Adrenal gland (tissue), 5 donors: ENCODE measurements around the gene RAB4A.

Source experiments
- POLR2A ChIP-seq, 2 donors: fragments of 450-650 bp; IDR thresholded peaks; one replicate each; pipeline ENCODE4 v1.6.1; 2017; ENCODE audit warnings: antibody characterized with exemption in 2 of 2, mild to moderate bottlenecking in 2 of 2, moderate library complexity in 1 of 2
- TF ChIP-seq, protein P1 (sequence below), 6 experiments: fragments of 450-650 bp in 4 of 6; fragments of 200-600 bp in 2 of 6; sonication (generic) in 1 of 6; IDR thresholded peaks; 1 replicate in 5 of 6; 2 replicates in 1 of 6; pipeline versions ENCODE4 v1.5.1 to v1.8.0; 2016 to 2021; ENCODE audit warnings: antibody characterized with exemption in 6 of 6, mild to moderate bottlenecking in 2 of 6, moderate library complexity in 1 of 6
- donor health status: DM: no; HTN: no; CAD: no.

DNA sequence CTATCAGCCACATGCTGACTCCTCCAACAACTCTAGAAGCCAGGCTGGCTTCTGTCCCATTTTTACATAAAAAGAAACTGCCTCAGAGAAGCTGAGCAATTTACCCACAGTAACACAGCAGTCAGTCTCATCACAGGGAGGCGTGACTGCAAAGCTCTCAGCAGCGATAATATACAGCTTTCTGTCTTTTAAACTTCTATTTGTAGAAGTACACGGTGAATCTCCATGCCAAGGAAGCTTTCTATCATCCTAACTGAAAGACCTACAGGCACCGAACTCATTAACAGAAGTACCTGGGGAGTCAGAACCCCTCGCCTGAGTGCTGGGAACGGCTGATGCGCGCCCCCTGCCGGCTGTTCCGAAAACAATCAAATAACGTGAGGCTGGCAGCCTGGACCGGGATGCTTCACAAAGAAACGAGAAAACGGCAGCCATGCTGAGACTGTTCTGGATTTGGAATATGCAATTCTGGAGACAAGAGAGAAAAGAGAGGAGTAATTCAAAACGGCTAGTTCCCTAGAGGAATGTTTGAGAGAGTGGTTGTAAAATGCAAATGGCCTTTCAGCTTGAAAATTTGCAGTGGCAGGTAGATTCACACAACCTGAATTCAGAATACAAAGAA, 43.5 kb upstream of the RAB4A start:
- TF ChIP-seq, protein P1, sequence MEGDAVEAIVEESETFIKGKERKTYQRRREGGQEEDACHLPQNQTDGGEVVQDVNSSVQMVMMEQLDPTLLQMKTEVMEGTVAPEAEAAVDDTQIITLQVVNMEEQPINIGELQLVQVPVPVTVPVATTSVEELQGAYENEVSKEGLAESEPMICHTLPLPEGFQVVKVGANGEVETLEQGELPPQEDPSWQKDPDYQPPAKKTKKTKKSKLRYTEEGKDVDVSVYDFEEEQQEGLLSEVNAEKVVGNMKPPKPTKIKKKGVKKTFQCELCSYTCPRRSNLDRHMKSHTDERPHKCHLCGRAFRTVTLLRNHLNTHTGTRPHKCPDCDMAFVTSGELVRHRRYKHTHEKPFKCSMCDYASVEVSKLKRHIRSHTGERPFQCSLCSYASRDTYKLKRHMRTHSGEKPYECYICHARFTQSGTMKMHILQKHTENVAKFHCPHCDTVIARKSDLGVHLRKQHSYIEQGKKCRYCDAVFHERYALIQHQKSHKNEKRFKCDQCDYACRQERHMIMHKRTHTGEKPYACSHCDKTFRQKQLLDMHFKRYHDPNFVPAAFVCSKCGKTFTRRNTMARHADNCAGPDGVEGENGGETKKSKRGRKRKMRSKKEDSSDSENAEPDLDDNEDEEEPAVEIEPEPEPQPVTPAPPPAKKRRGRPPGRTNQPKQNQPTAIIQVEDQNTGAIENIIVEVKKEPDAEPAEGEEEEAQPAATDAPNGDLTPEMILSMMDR (IDR thresholded peaks at IDR 0.05): peak; percentile 78 to 93 (median 88)
- TF ChIP-seq POLR2A (IDR thresholded peaks at IDR 0.05): no peak
